ENCODE data around the gene IPO4.

- TF ChIP-seq CTCF (IDR thresholded peaks at IDR 0.05 in 2 of 3, conservative IDR thresholded peaks at IDR 0.05 in 1 of 3; ENCODE audit: borderline replicate concordance in 1 of 3, insufficient read depth in 1 of 3, low read depth in 2 of 3, low read length in 2 of 3) (no peak), POLR2A (IDR thresholded peaks at IDR 0.05; ENCODE audit: borderline replicate concordance, extremely low read depth, insufficient read depth, insufficient read length) (no peak), SIN3A (IDR thresholded peaks at IDR 0.05; ENCODE audit: low read depth) (no peak), REST (IDR thresholded peaks at IDR 0.05; ENCODE audit: low read depth) (no peak), JUND (IDR thresholded peaks at IDR 0.05) (no peak), CEBPB (IDR thresholded peaks at IDR 0.05; ENCODE audit: low read depth) (no peak), EZH2 (IDR thresholded peaks at IDR 0.05) (no peak), EZH2phosphoT487 (IDR thresholded peaks at IDR 0.05; ENCODE audit: borderline replicate concordance) (no peak), POLR2AphosphoS5 (IDR thresholded peaks at IDR 0.05; ENCODE audit: low read depth, low read length) (no peak), RAD21 (IDR thresholded peaks at IDR 0.05; ENCODE audit: low read depth) (no peak), YY1 (IDR thresholded peaks at IDR 0.05; ENCODE audit: extremely low read depth, insufficient replicate concordance, low read depth, low read length) (no peak), MAX (IDR thresholded peaks at IDR 0.05) (no peak), SP1 (IDR thresholded peaks at IDR 0.05; ENCODE audit: low read depth) (no peak), SRF (IDR thresholded peaks at IDR 0.05; ENCODE audit: low read depth) (no peak)
Observed at GRCh38 chr14:24189059-24189375, 401 bp upstream of the IPO4 start.
